PC-9 (cell line): ENCODE data around the gene CEP170B. TPM values are rescaled to one million over a fixed set of nuclear protein-coding genes. Genes with fewer than 3 reads are reported as not detected.

Experiments
- BruUV-seq: library from RNA; stranded (reverse); fragments of 400-500 nt; replicated peaks from 2 replicates; lab custom pipeline; 2021; lab: Mats Ljungman, UMichigan
- CTCF ChIA-PET: fragments of 300-600 bp; sonication (Branson Sonifier 250); formaldehyde crosslinking; loops from one replicate; lab custom pipeline; 2022; ENCODE audit warnings: antibody characterized with exemption; lab: Charles Lee
- POLR2A ChIA-PET: fragments of 300-600 bp; sonication (Branson Sonifier 250); formaldehyde crosslinking; loops from one replicate; lab custom pipeline; 2022; ENCODE audit warnings: antibody characterized with exemption; ENCODE audit not compliant: unreplicated experiment; lab: Charles Lee
- DNase-seq, 2 experiments: peaks; one replicate each; pipeline versions ENCODE4 v3.0.0 to v3.0.0-alpha.2; 2015 to 2022; ENCODE audit warnings: mixed read lengths in 1 of 2
- H2AFZ ChIP-seq: fragments of 200-600 bp; sonication (generic); 2 replicates; pipeline ENCODE4 v1.8.1; 2017; ENCODE audit warnings: antibody characterized with exemption
- H3F3A ChIP-seq: fragments of 200-600 bp; sonication (generic); 2 replicates; pipeline ENCODE4 v1.8.1; 2017; ENCODE audit warnings: antibody characterized with exemption, mild to moderate bottlenecking, low read depth; ENCODE audit not compliant: insufficient read depth
- H3K27ac ChIP-seq: fragments of 200-600 bp; sonication (generic); 2 replicates; pipeline ENCODE4 v1.6.1; 2016; ENCODE audit warnings: mixed run types
- H3K27me3 ChIP-seq: fragments of 200-600 bp; sonication (generic); 2 replicates; pipeline ENCODE4 v1.6.1; 2016; ENCODE audit warnings: low read depth, mixed run types; ENCODE audit not compliant: insufficient read depth
- H3K36me3 ChIP-seq: fragments of 200-600 bp; sonication (generic); 2 replicates; pipeline ENCODE4 v1.6.1; 2016; ENCODE audit warnings: low read depth, mixed run types
- H3K4me1 ChIP-seq: fragments of 200-600 bp; sonication (generic); replicated peaks from 2 replicates; pipeline ENCODE4 v1.6.1; 2016; ENCODE audit warnings: mixed run types; ENCODE audit not compliant: insufficient read depth
- H3K4me2 ChIP-seq: fragments of 200-600 bp; sonication (generic); 2 replicates; pipeline ENCODE4 v1.6.1; 2017; ENCODE audit warnings: mixed run types
- H3K4me3 ChIP-seq: fragments of 200-600 bp; sonication (generic); 2 replicates; pipeline ENCODE4 v1.6.1; 2016; ENCODE audit warnings: mixed run types
- H3K79me2 ChIP-seq: fragments of 200-600 bp; sonication (generic); 2 replicates; pipeline ENCODE4 v1.6.1; 2017; ENCODE audit warnings: low read depth, mixed run types
- H3K9me2 ChIP-seq: fragments of 200-600 bp; sonication (generic); 2 replicates; pipeline ENCODE4 v1.8.1; 2017; ENCODE audit warnings: mild to moderate bottlenecking; ENCODE audit not compliant: insufficient read depth
- H3K9me3 ChIP-seq: fragments of 200-600 bp; sonication (generic); 2 replicates; pipeline ENCODE4 v1.8.1; 2016; ENCODE audit warnings: low read depth; ENCODE audit not compliant: insufficient read depth
- H4K20me1 ChIP-seq: fragments of 200-600 bp; sonication (generic); 2 replicates; pipeline ENCODE4 v1.8.1; 2017; ENCODE audit not compliant: insufficient read depth
- CTCF ChIP-seq: fragments of 200-600 bp; sonication (generic); conservative IDR thresholded peaks from 2 replicates; pipeline ENCODE4 v1.6.1; 2017; ENCODE audit warnings: mixed run types, antibody characterized with exemption, mild to moderate bottlenecking, moderate library complexity
- EZH2 ChIP-seq: fragments of 200-600 bp; sonication (generic); IDR thresholded peaks from 2 replicates; pipeline ENCODE4 v1.8.0; 2017; ENCODE audit warnings: antibody characterized with exemption, low read depth
- intact Hi-C: fragments of 100-400 bp; cut with micrococcal nuclease; formaldehyde crosslinking; loops from one replicate; pipeline ENCODE4 v1.10.0; 2022; ENCODE audit not compliant: unreplicated experiment
- total RNA-seq: library from RNA; stranded (reverse); gene quantifications from 2 replicates; pipeline ENCODE4 v1.2.3, GENCODE V29; 2021

CEP170B gene
- total RNA-seq, 1 experiment from 2014 or later = 25.7 TPM

- H3K4me3 ChIP-seq = no peak overlapping the region
- DNase-seq = peak in 1 of 2 experiments; percentile 9
- TF ChIP-seq CTCF = no peak
- no peak for TF ChIP-seq EZH2
- no peaks in the 10 kb centered on the region for H3K9me3 ChIP-seq
- no peaks in the 10 kb centered on the region for H4K20me1 ChIP-seq
- H3K36me3 ChIP-seq = no peaks in the 10 kb centered on the region
- BruUV-seq = no TSS peak
- CTCF ChIA-PET = interaction anchor here (0.6 kb wide), 1 partner anchor 312 kb away, joined by 3 read pairs; no protein-coding TSS in a partner anchor
- no peak overlapping the region for H2AFZ ChIP-seq
- peaks cover 15% of the 10 kb centered on the region; the same call in 1 of the 2 replicates for H3K4me1 ChIP-seq
- POLR2A ChIA-PET = no interaction called here
- H3K9me2 ChIP-seq = no peaks in the 10 kb centered on the region
- peaks cover 8% of the 10 kb centered on the region; the same call in 1 of the 2 replicates for H3F3A ChIP-seq
- intact Hi-C loops = no loop called here
- no peak overlapping the region for H3K4me2 ChIP-seq
- H3K27me3 ChIP-seq = no peaks in the 10 kb centered on the region
- peaks cover 18% of the 10 kb centered on the region for H3K79me2 ChIP-seq
- no peak overlapping the region for H3K27ac ChIP-seq
Measured at GRCh38 chr14:104821229-104821945, 43.7 kb upstream of the CEP170B start.

GRCh38 chr14:104821971-104822608 is 43.0 kb upstream of the CEP170B start:
- POLR2A ChIA-PET = no interaction called here

More at GRCh38 chr14:104821971-104822608, 43.0 kb upstream of the CEP170B start:
- TF ChIP-seq EZH2 (no peak), CTCF (no peak)
- Histone ChIP-seq H3K27me3 (no peaks in the 10 kb centered on the region), H3F3A (peaks cover 7% of the 10 kb centered on the region; the same call in 1 of the 2 replicates), H3K4me3 (no peak overlapping the region), H3K9me2 (no peaks in the 10 kb centered on the region), H4K20me1 (no peaks in the 10 kb centered on the region), H3K79me2 (peaks cover 10% of the 10 kb centered on the region), H3K4me2 (no peak overlapping the region), H3K9me3 (no peaks in the 10 kb centered on the region), H3K4me1 (peaks cover 12% of the 10 kb centered on the region; the same call in 1 of the 2 replicates), H3K27ac (no peak overlapping the region), H2AFZ (no peak overlapping the region), H3K36me3 (no peaks in the 10 kb centered on the region)
- no TSS peak for BruUV-seq
- peak in 1 of 2 experiments; percentile 28 for DNase-seq
- intact Hi-C loops = no loop called here
- CTCF ChIA-PET = interaction anchor here (0.6 kb wide), 2 partner anchors 269 to 312 kb away, joined by 3 read pairs; no protein-coding TSS in a partner anchor
